CD4-positive, alpha-beta T cell treated with Interferon gamma for 1 hour (primary cell): ENCODE measurements around the gene DEXI.
"Not testable (repeated sequence)": the region's sequence is repeated elsewhere in the genome, so short reads cannot be mapped to it uniquely, and the experiment has no call there.

Experiments used
- DNase-seq: peaks from one replicate; pipeline ENCODE4 v3.0.0-alpha.2; 2020

The DEXI gene

GRCh38 chr16:10940501-10941079, 1.7 kb downstream of the DEXI start:
- no peak for DNase-seq

- DNase-seq, result no peak
Observed at GRCh38 chr16:10939649-10940234, 2.5 kb downstream of the DEXI start.

- DNase-seq, result no peak
Observed at GRCh38 chr16:10938796-10939648, 3.2 kb downstream of the DEXI start.

GRCh38 chr16:10938321-10938720, 3.9 kb downstream of the DEXI start:
- DNase-seq, result no peak

- no peak for DNase-seq
Observed at GRCh38 chr16:10937068-10937859, 5.0 kb downstream of the DEXI start.

GRCh38 chr16:10936272-10936984, 5.8 kb downstream of the DEXI start:
- no peak for DNase-seq

GRCh38 chr16:10935226-10935915, 6.9 kb downstream of the DEXI start:
- DNase-seq, result no peak

- no peak for DNase-seq
Observed at GRCh38 chr16:10934325-10935107, 7.8 kb downstream of the DEXI start.

- DNase-seq, result no peak
Observed at GRCh38 chr16:10933865-10934264, 8.4 kb downstream of the DEXI start.

- DNase-seq, result no peak
Observed at GRCh38 chr16:10932959-10933710, 9.1 kb downstream of the DEXI start.

- no peak for DNase-seq
Observed at GRCh38 chr16:10931977-10932632, 10.2 kb downstream of the DEXI start.

GRCh38 chr16:10931134-10931533, 11.1 kb downstream of the DEXI start:
- DNase-seq, result no peak

GRCh38 chr16:10930755-10931093, 11.5 kb downstream of the DEXI start:
- DNase-seq, result no peak

GRCh38 chr16:10929853-10930754, 12.2 kb downstream of the DEXI start:
- no peak for DNase-seq

- DNase-seq, result not testable (repeated sequence)
Observed at GRCh38 chr16:10929097-10929496, 13.2 kb downstream of the DEXI start.

- no peak for DNase-seq
Observed at GRCh38 chr16:10927497-10928112, 14.7 kb downstream of the DEXI start.

GRCh38 chr16:10926867-10927266, 15.4 kb downstream of the DEXI start:
- no peak for DNase-seq

GRCh38 chr16:10926094-10926493, 16.2 kb downstream of the DEXI start:
- no peak for DNase-seq
